GM12891 (cell line): Measurements from ENCODE around the gene CWC25. TPM values are rescaled to one million over a fixed set of nuclear protein-coding genes. Genes with fewer than 3 reads are reported as not detected.
A peak's percentile ranks its signal among the peaks of the same experiment; 100 is the strongest.

Experiments
- DNase-seq: peaks from one replicate; pipeline ENCODE4 v3.0.0; 2011; ENCODE audit warnings: low spot score; ENCODE audit not compliant: insufficient read length
- FAIRE-seq: peaks from 2 replicates; lab custom pipeline; 2011; peaks lifted over from hg19 to GRCh38; lab: Jason Lieb, UNC
- PAX5 ChIP-seq: IDR thresholded peaks from 2 replicates; pipeline ENCODE4 v1.6.1; 2011; ENCODE audit warnings: low read length, moderate library complexity, mild to moderate bottlenecking; ENCODE audit not compliant: insufficient read depth, severe bottlenecking
- POLR2A ChIP-seq: IDR thresholded peaks from 2 replicates; pipeline ENCODE4 v1.6.1; 2011; ENCODE audit warnings: low read depth, low read length, control low read depth
- POLR2AphosphoS5 ChIP-seq: IDR thresholded peaks from 2 replicates; pipeline ENCODE4 v1.6.1; 2011; ENCODE audit warnings: low read depth, low read length, control low read depth
- POU2F2 ChIP-seq: IDR thresholded peaks from 2 replicates; pipeline ENCODE4 v1.6.1; 2011; ENCODE audit warnings: low read depth, mild to moderate bottlenecking, control low read depth, low read length, moderate library complexity
- SPI1 ChIP-seq: IDR thresholded peaks from 2 replicates; pipeline ENCODE4 v1.6.1; 2011; ENCODE audit warnings: low read depth, low read length, control low read depth
- TAF1 ChIP-seq: IDR thresholded peaks from 2 replicates; pipeline ENCODE4 v1.6.1; 2011; ENCODE audit warnings: low read depth, low read length, control low read depth
- polyA plus RNA-seq: library from polyadenylated mRNA; unstranded; fragments of >200 nt; gene quantifications from one replicate; pipeline ENCODE4 v1.2.1, GENCODE V29; 2012; ENCODE audit warnings: low read depth, missing spikeins, inconsistent platforms; ENCODE audit not compliant: missing spikeins

Gene CWC25
- 16.1 TPM for polyA plus RNA-seq

- FAIRE-seq (no peak), DNase-seq (peak; percentile 82)
- peak; percentile 93 for TF ChIP-seq TAF1
- TF ChIP-seq SPI1, result no peak
- peak; percentile 93 for TF ChIP-seq POLR2AphosphoS5
- TF ChIP-seq POU2F2, result peak; percentile 70
- peak; percentile 96 for TF ChIP-seq POLR2A
- TF ChIP-seq PAX5, result no peak
Observed at GRCh38 chr17:38824899-38825761, at the start of gene CWC25. TSS of gene CWC25 (minus strand) at chr17:38825321. CDS start at chr17:38825183, 138 bp downstream.

DNA sequence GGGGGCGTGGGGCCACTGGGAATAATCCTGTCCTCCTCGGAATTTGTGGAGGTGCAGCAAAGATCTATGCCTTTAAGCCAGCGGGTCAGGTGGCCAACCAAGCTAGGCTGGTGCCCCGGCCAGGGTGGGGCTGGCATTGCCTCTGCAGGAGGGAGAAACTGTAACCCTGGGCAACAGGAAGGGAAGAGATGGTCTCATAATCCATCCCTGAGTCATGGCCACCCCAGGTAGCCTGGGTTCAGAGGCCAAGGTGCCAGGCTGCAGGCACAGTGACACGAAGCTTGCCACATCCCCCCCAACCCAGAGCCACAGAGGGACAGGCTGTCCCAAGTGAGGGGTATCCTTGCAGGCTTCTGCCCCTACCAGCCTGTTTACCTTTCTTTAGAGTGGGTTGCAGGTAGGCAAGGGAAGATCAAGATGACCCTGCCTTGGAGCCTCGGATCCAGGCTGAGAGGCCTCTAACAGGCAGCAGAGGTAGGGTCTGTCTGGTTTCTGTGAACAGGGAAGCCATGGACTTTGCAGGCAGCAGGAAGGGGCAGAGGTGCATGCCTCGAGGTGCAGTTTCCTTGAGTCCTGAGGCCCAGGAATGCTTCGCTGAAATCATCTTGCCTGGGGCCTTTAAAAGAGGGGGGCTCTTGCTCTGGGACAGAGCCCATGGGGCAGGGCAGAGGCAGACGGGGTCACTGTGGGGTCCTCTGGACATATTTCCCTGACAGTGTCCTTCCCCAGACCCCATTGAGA, 48.7 kb upstream of the CWC25 start:
- DNase-seq (no peak), FAIRE-seq (no peak)
- no peak for TF ChIP-seq TAF1
- TF ChIP-seq POLR2AphosphoS5, result no peak
- no peak for TF ChIP-seq POLR2A

DNA sequence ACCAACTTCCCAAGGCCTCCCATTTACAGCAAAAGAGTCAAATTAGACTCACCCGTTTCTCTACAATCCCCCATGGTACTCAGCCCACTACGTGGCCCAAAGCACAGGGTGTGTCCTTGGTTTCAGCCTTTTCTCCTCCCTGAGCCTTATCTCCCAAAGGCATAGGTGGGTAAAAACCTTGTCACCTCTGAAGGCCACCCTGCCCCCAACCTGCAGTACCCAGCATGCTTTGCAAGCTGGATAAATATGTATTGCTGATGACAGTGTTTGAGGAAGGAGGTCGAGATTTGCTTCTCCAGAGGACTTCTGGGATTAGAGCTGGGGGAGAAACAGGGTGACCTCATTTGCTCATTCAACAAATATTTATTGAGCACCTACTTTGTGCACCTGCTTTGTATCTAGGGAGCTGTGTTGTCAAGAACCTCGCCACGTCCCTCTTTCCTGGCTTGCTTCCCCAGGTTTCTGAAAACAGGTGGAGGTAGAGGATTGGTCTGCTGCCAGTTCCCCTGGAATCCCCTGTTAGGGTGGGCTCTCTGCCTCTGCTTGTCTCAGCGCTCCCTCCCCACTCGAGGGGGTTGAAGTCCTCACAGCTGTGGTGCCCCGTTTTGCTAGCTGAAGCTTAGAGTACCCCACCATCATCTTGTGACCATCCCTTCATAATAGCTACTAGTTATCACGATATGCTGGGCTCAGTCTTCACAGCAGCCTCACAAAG, 47.7 kb upstream of the CWC25 start:
- FAIRE-seq, result no peak
- TF ChIP-seq PAX5, result no peak
- TF ChIP-seq POLR2A, result no peak
- TF ChIP-seq POLR2AphosphoS5, result no peak
- TF ChIP-seq POU2F2, result no peak
- no peak for TF ChIP-seq TAF1
- no peak for TF ChIP-seq SPI1
- DNase-seq, result no peak

DNA sequence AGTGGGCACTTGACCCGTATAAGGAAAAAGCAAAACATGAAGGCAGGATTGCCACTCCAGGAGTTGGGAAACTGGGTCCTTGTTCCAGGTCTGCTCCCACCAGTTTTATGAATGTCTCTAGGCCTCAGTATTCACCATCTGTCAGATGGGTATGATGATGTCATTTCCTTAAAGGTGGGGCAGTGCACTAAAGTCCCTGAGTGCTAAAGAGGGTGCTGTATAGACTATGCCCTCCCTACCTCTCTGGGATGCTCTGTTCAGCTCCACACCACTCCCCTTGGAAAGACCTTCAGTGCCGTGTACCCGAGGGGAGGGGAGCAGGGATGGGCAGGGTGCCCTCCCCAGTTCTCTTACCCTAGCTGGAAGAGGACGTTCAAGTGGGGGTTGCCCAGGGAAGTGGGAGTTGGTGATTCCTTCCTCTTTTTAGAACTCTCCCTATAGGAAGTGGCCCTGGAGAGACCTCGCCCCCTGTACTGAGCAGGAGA, 46.9 kb upstream of the CWC25 start:
- TF ChIP-seq SPI1, result 0 out of 2 replicates have a peak, but pooled peaks have one; percentile 13
- no peak for TF ChIP-seq POU2F2
- DNase-seq (no peak), FAIRE-seq (peak; percentile 80)

GRCh38 chr17:38871247-38872015, 46.3 kb upstream of the CWC25 start:
- TF ChIP-seq POU2F2, result no peak
- TF ChIP-seq SPI1, result no peak
- no peak for TF ChIP-seq PAX5
- no peak for TF ChIP-seq TAF1
- no peak for TF ChIP-seq POLR2AphosphoS5
- TF ChIP-seq POLR2A, result no peak
- no peak for DNase-seq

GRCh38 chr17:38870259-38871165, 45.4 kb upstream of the CWC25 start:
- DNase-seq (peak; percentile 69), FAIRE-seq (peak; percentile 74)
- TF ChIP-seq TAF1, result no peak
- no peak for TF ChIP-seq POLR2AphosphoS5
- TF ChIP-seq POU2F2, result no peak
- TF ChIP-seq PAX5, result no peak
- no peak for TF ChIP-seq POLR2A
- TF ChIP-seq SPI1, result no peak

More at GRCh38 chr17:38871247-38872015, 46.3 kb upstream of the CWC25 start:
- peak; percentile 5 for FAIRE-seq

DNA sequence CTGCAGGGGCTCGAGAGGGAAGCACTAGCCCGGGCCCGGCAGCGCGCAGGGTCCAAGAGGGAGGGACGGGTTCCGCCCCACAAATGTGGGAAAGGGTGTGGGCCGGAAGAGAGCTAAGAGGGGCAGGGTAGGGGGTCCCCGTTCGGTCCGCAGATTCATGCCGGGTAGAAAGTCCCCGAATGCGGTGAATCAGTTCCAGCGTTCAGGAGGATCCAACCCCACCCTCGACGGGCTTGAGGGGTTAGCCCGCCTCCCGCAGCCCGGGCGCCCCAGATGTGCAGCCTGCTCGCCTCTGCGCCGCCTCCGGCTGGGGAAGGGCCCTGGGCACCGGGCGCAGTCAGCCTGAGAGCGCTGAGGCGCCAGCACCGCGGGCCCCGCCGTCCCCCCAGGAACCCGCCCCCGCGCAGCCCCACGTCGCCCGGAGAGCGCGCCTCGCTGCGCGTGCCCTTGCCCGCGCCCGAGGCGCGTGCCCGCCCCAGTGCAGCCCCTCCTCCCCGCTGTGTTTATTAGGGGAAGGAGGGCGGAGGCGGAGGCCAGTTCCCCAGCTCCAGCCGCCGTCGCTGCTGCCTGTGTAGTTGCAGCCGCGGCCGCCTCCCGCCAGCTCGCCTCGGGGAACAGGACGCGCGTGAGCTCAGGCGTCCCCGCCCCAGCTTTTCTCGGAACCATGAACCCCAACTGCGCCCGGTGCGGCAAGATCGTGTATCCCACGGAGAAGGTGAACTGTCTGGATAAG, 44.6 kb upstream of the CWC25 start, which contains the start of gene LASP1:
LASP1 (plus strand) TSS at position 533 of the 733 bp plus-strand sequence; CDS start at position 665, 132 bp downstream.
- FAIRE-seq (peak; percentile 98), DNase-seq (peak; percentile 82)
- peak; percentile 42 for TF ChIP-seq PAX5
- TF ChIP-seq POLR2A, result peak; percentile 95
- TF ChIP-seq SPI1, result peak; percentile 29
- peak; percentile 95 for TF ChIP-seq POLR2AphosphoS5
- no peak; the same call in 1 of the 2 replicates for TF ChIP-seq POU2F2
- TF ChIP-seq TAF1, result peak; percentile 96
